ENCODE data around the gene DOCK9.

Gene DOCK9

DNA sequence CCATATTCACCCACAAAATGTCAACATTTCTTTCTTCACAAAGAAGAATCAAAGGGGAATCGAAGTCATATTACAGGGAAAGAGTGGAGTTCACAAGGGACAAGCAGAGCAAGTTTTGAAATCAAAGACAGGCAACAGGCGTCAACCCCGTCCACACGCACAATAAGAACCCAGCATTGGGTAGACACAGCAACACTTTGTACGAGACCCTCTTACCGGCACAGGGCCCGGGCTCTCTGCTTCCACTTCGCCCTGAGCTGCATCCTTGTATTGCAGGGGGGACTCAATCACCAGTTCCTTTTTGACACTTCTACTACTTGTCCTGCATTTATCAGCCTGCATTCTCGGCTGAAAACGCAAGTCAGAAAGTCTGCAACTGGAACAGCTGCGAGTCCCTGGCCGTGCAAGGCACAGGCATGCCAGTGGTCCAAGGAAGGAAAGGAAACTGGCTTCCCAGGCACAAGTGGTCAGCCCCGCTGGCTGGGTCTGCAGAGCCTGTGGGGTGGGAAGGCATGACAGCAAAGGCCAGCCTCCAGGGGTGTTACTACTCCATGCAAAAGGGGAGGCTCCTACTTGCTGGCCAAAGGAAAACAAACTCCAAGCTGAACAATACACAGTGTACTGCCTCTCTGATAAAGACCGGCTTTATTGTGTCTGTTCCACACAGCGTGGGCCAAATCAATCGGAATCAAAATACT, at the start of gene DOCK9:
Gene DOCK9 (minus strand): TSS at position 497 of the 698 bp plus-strand sequence. CDS start 155 bp downstream, at position 342.
- no peak for DNase-seq (ENCODE audit: extremely low read depth in 1 of 2, low read depth in 1 of 2)

GRCh38 chr13:99027260-99027659, 49.4 kb upstream of the DOCK9 start:
- no peak for DNase-seq (ENCODE audit: extremely low read depth in 1 of 2, low read depth in 1 of 2)

DNA sequence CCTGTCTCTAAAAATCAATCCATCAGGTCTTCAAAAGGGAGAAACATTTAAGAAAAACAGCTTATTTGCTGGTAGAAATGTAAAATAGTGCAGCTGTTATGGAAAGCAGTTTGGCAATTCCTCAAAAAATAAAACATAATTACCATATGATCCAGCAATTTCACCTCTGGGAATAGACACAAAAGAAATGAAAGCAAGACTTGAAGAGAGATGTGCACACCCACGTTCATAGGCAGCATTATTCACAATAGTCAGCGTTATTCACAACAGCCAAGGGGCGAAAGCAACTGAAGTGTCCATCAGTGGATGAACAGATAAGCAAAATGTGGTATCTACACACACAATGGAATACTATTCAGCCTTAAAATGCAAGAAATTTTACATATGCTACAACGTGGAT, 45.1 kb upstream of the DOCK9 start:
- no peak for DNase-seq (ENCODE audit: extremely low read depth in 1 of 2, low read depth in 1 of 2)

GRCh38 chr13:99018418-99019180, 40.7 kb upstream of the DOCK9 start:
- no peak for DNase-seq (ENCODE audit: extremely low read depth in 1 of 2, low read depth in 1 of 2)

- no peak for DNase-seq (ENCODE audit: extremely low read depth in 1 of 2, low read depth in 1 of 2)
Measured at GRCh38 chr13:99015606-99016490, 38.0 kb upstream of the DOCK9 start.

DNA sequence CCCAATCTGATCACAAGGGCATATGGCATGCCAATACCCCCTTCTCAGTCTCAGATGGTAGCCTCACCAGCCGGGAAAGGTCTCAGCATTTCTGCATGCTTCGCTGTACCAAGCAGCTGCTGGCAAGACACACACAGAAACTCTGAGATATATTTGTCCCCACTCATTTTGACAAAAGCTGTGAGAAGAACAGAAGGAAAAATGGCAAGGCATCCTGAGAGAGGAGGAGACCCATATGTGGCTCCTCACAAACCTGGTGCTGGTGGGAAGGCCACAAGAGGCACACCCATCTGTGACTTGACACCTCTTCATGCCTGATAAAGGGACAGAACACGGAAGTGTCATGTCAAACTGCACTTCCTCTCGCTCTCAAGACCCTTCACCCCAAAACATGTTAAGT, 36.7 kb upstream of the DOCK9 start:
- no peak for DNase-seq (ENCODE audit: extremely low read depth in 1 of 2, low read depth in 1 of 2)

- DNase-seq (ENCODE audit: extremely low read depth in 1 of 2, low read depth in 1 of 2), result no peak
Measured at GRCh38 chr13:99013951-99014350, 36.1 kb upstream of the DOCK9 start.

GRCh38 chr13:99012539-99012938, 34.7 kb upstream of the DOCK9 start:
- no peak for DNase-seq (ENCODE audit: extremely low read depth in 1 of 2, low read depth in 1 of 2)

GRCh38 chr13:99009987-99010551, 32.2 kb upstream of the DOCK9 start:
- no peak for DNase-seq (ENCODE audit: extremely low read depth in 1 of 2, low read depth in 1 of 2)

DNA sequence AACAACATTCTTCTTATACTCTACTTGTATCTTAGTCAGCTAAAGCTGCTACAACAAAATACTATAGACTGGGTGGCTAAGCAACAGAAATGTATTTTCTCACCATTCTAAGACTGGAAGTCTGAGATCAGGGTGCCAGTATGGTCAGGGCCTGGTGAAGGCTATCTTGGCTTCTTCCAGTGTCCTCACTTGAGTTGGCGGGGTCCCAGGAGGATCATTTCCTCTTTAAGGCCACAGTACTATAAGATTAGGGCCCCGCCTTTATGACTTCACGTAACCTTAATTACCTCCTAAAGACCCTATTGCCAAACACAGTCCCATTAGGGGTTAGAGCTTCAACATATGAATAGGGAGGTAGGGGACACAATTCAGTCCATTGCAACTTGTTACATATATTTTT, 30.7 kb upstream of the DOCK9 start:
- DNase-seq (ENCODE audit: extremely low read depth in 1 of 2, low read depth in 1 of 2), result no peak

- no peak for DNase-seq (ENCODE audit: extremely low read depth in 1 of 2, low read depth in 1 of 2)
Measured at GRCh38 chr13:99007414-99007986, 29.6 kb upstream of the DOCK9 start.

GRCh38 chr13:99005609-99006008, 27.7 kb upstream of the DOCK9 start:
- no peak for DNase-seq (ENCODE audit: extremely low read depth in 1 of 2, low read depth in 1 of 2)

- DNase-seq (ENCODE audit: extremely low read depth in 1 of 2, low read depth in 1 of 2), result no peak
Measured at GRCh38 chr13:99004978-99005377, 27.1 kb upstream of the DOCK9 start.

DNA sequence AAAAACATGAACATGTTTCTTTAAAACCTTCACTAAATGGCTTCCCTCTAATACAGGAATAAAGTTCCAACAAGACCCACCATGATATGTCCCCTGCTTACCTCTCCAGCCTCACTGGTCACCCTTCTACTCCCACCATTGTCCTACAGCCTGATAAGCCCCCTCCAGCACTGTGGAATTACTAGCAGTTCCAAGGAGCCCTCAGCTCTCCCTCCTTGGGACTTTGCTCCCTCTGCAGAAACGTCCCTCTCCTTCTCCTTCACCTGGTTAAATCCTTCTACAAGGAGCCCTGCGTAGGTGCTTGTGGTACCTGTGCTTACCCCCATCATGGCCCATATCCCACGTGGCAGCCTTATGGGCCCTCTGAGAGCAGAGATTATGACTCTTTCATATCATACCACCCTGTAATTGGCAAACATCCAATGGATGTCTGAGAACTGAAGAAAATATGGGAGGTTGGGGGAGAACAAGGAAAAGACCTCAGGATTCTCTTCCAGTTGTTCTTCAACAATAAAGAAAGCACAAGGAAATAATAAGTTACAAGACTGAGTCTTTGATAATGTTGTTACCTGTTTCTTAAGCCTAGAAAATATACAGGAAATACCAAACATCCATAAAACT, 26.1 kb upstream of the DOCK9 start:
- DNase-seq (ENCODE audit: extremely low read depth in 1 of 2, low read depth in 1 of 2), result no peak

DNA sequence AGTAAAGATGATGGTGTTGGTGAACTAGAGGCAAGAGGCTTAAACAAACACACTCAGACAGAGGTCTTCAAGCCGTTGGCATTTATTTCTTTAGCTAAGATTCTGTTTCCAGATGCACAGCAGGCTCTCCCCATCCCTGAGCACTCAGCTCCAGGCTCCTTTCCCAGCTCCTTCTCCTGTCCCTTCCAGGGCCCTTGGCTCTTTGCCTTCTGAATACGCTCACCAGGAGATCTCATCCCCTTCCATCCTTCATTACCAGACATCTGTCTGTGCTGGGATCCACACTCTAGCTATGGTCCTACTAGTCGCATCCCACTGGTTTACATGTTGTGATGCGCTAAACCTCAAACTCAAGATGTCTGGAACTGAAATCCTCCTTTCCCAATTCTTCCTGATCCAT, 25.3 kb upstream of the DOCK9 start:
- DNase-seq (ENCODE audit: extremely low read depth in 1 of 2, low read depth in 1 of 2), result no peak

DNA sequence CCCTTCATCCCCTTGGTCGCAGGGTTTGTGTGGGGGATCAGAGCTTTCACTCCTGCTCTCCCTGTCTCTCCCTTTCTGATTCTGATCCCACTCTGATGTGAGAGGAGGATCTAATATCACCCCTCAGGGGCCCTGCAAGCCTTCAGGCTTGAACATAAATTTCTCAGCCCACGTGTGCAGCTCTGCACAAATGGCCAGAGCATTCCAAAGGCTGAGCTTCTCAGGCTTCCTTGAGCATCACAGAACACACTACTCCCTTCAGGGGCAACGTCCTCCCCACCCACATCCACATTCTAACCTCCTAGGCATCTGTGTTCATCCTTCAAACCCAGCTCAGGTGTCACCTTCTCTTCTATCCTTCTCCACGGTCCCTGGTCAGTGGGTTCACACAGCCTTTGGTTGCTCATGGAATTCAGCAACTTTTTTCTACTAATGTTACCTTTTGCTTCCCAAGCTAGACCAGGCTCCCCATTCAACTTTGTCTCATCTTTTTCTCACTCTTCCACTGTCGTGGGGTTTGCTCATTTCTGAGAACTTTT, 24.4 kb upstream of the DOCK9 start:
- no peak for DNase-seq (ENCODE audit: extremely low read depth in 1 of 2, low read depth in 1 of 2)

- DNase-seq (ENCODE audit: extremely low read depth in 1 of 2, low read depth in 1 of 2), result no peak
Measured at GRCh38 chr13:99000137-99000536, 22.3 kb upstream of the DOCK9 start.

DNA sequence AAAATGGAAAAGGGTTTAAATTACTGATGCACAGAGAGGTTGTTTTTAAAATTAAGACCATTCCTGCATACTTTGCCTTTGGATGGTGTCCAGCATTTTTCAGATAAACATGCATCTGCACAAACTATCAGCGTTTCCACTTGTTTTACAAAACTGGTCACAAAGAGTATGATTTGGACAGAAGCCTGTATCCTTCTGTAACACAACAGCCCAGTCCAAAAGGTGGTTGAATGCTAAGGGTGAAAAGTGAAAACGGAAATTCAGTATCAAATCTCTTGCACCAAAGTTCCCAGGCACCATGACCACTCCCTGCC, 21.7 kb upstream of the DOCK9 start:
- DNase-seq (ENCODE audit: extremely low read depth in 1 of 2, low read depth in 1 of 2), result no peak

- DNase-seq (ENCODE audit: extremely low read depth in 1 of 2, low read depth in 1 of 2), result peak in 1 of 2 donors; percentile 17
Measured at GRCh38 chr13:98998831-98999638, 21.2 kb upstream of the DOCK9 start.
